HCT116 (cell line): ENCODE data around the gene PCARE. TPM values are rescaled to one million over a fixed set of nuclear protein-coding genes. Genes with fewer than 3 reads are reported as not detected.

ENCODE experiments used
- ATAC-seq: fragments of 200-7000 bp; cut with Tn5 transposase; 2 replicates; pipeline ENCODE4 v1.9.1; 2020; ENCODE audit warnings: mild to moderate bottlenecking, moderate library complexity
- BruUV-seq: library from RNA; stranded (reverse); fragments of 400-500 nt; replicated peaks from 2 replicates; lab custom pipeline; 2021; lab: Mats Ljungman, UMichigan
- CTCF ChIA-PET: fragments of 300-600 bp; sonication (Branson Sonifier 250); formaldehyde crosslinking; loops from one replicate; lab custom pipeline; 2021; ENCODE audit warnings: antibody characterized with exemption; lab: Charles Lee
- POLR2A ChIA-PET: fragments of 300-600, 350-600 bp; sonication (Branson Sonifier 250); formaldehyde crosslinking; loops from one replicate; lab custom pipeline; 2021; ENCODE audit warnings: antibody characterized with exemption; lab: Charles Lee
- RAD21 ChIA-PET, 2 experiments: fragments of 300-600 bp; sonication (Branson Sonifier 250); formaldehyde crosslinking; loops; one replicate each; lab custom pipeline; 2023; ENCODE audit warnings: low total read pairs in 2 of 2; ENCODE audit not compliant: uncharacterized antibody in 2 of 2, unreplicated experiment in 2 of 2, low non-redundant PET in 1 of 2; lab: Charles Lee
- DNase-seq: peaks from one replicate; pipeline ENCODE4 v3.0.0-alpha.2; 2010; ENCODE audit warnings: low read depth, low spot score
- H2AFZ ChIP-seq: fragments of 200-600 bp; shearing (Covaris generic), sonication (generic); 2 replicates; pipeline ENCODE4 v1.6.1; 2017; ENCODE audit warnings: low read depth, mixed run types, mixed read lengths, antibody characterized with exemption, low read length; ENCODE audit not compliant: poor library complexity, severe bottlenecking
- H3K27ac ChIP-seq: 2 replicates; pipeline ENCODE4 v1.5.1; 2012; ENCODE audit warnings: low read depth, low read length
- H3K27me3 ChIP-seq: fragments of 200-600 bp; sonication (generic); 2 replicates; pipeline ENCODE4 v1.6.1; 2016; ENCODE audit warnings: mixed run types, low read length, mixed read lengths; ENCODE audit not compliant: insufficient read depth
- H3K36me3 ChIP-seq, 2 experiments: fragments of 200-500 bp in 1 of 2; fragments of 200-600 bp in 1 of 2; sonication (Bioruptor generic) in 1 of 2; sonication (generic) in 1 of 2; 2 replicates each; pipeline versions ENCODE4 v1.5.1 to v1.6.1; 2014 to 2016; ENCODE audit warnings: low read length in 2 of 2, inconsistent platforms in 1 of 2, mixed read lengths in 1 of 2, mixed run types in 1 of 2; ENCODE audit not compliant: insufficient read depth in 2 of 2, control insufficient read depth in 1 of 2
- H3K4me1 ChIP-seq, 2 experiments: fragments of 200-600 bp in 1 of 2; sonication (generic) in 1 of 2; 2 replicates each; pipeline versions ENCODE4 v1.5.1 to v1.6.1; 2012 to 2017; ENCODE audit warnings: low read length in 2 of 2, inconsistent platforms in 1 of 2, mild to moderate bottlenecking in 1 of 2, mixed read lengths in 1 of 2, mixed run types in 1 of 2, moderate library complexity in 1 of 2; ENCODE audit not compliant: insufficient read depth in 2 of 2, control insufficient read depth in 1 of 2
- H3K4me2 ChIP-seq: fragments of 200-600 bp; sonication (generic); 2 replicates; pipeline ENCODE4 v1.6.1; 2017; ENCODE audit warnings: mixed run types, low read length, mixed read lengths
- H3K4me3 ChIP-seq, 2 experiments: fragments of 200-600 bp in 1 of 2; sonication (generic) in 1 of 2; replicated peaks in 1 of 2; 2 replicates each; pipeline ENCODE4 v1.5.1; 2011 to 2016; ENCODE audit warnings: low read length in 2 of 2, control low read depth in 1 of 2, low read depth in 1 of 2, mild to moderate bottlenecking in 1 of 2, mixed read lengths in 1 of 2, mixed run types in 1 of 2
- H3K79me2 ChIP-seq: fragments of 200-600 bp; sonication (generic); 2 replicates; pipeline ENCODE4 v1.6.1; 2017; ENCODE audit warnings: mild to moderate bottlenecking, mixed run types, low read length, moderate library complexity, mixed read lengths; ENCODE audit not compliant: insufficient read depth
- H3K9ac ChIP-seq: fragments of 200-600 bp; sonication (generic); 2 replicates; pipeline ENCODE4 v1.6.1; 2016; ENCODE audit warnings: low read length, mixed read lengths
- H3K9me2 ChIP-seq: fragments of 200-600 bp; sonication (generic), shearing (Covaris generic); 2 replicates; pipeline ENCODE4 v1.6.1; 2017; ENCODE audit warnings: mixed run types, mild to moderate bottlenecking, moderate library complexity; ENCODE audit not compliant: insufficient read depth
- H3K9me3 ChIP-seq, 2 experiments: fragments of 200-500 bp in 1 of 2; fragments of 200-600 bp in 1 of 2; sonication (Bioruptor generic) in 1 of 2; sonication (generic) in 1 of 2; 2 replicates each; pipeline ENCODE4 v1.6.1; 2014 to 2017; ENCODE audit warnings: low read length in 2 of 2, mixed read lengths in 2 of 2, inconsistent platforms in 1 of 2, low read depth in 1 of 2, mild to moderate bottlenecking in 1 of 2, mixed run types in 1 of 2, moderate library complexity in 1 of 2; ENCODE audit not compliant: control insufficient read depth in 1 of 2, insufficient read depth in 1 of 2
- H4K20me1 ChIP-seq: fragments of 200-600 bp; sonication (generic), shearing (Covaris generic); 2 replicates; pipeline ENCODE4 v1.6.1; 2017; ENCODE audit warnings: mixed run types, mild to moderate bottlenecking, moderate library complexity; ENCODE audit not compliant: insufficient read depth
- ATF3 ChIP-seq: IDR thresholded peaks from 2 replicates; pipeline ENCODE4 v1.6.1; 2012
- CBX3 ChIP-seq: IDR thresholded peaks from 2 replicates; pipeline ENCODE4 v1.6.1; 2012; ENCODE audit warnings: low read depth
- CTCF ChIP-seq, 3 experiments: fragments of 200-600 bp in 1 of 3; sonication (generic) in 1 of 3; IDR thresholded peaks in 2 of 3; conservative IDR thresholded peaks in 1 of 3; 2 replicates each; pipeline ENCODE4 v1.5.1; 2012 to 2017; ENCODE audit warnings: low read depth in 2 of 3, low read length in 2 of 3, antibody characterized with exemption in 1 of 3, borderline replicate concordance in 1 of 3, control low read depth in 1 of 3, mild to moderate bottlenecking in 1 of 3, mixed read lengths in 1 of 3, mixed run types in 1 of 3, moderate library complexity in 1 of 3; ENCODE audit not compliant: insufficient read depth in 1 of 3
- EGR1 ChIP-seq: IDR thresholded peaks from 2 replicates; pipeline ENCODE4 v1.6.1; 2012; ENCODE audit warnings: low read depth
- ELF1 ChIP-seq: IDR thresholded peaks from 2 replicates; pipeline ENCODE4 v1.6.1; 2012; ENCODE audit warnings: low read depth, borderline replicate concordance
- EZH2 ChIP-seq: fragments of 200-600 bp; sonication (generic); IDR thresholded peaks from 2 replicates; pipeline ENCODE4 v1.6.1; 2017; ENCODE audit warnings: antibody characterized with exemption, mixed run types
- EZH2phosphoT487 ChIP-seq: fragments of 200-600 bp; IDR thresholded peaks from 2 replicates; pipeline ENCODE4 v1.6.1; 2018; ENCODE audit warnings: antibody characterized with exemption, borderline replicate concordance
- FOSL1 ChIP-seq: IDR thresholded peaks from 2 replicates; pipeline ENCODE4 v1.6.1; 2012; ENCODE audit warnings: low read depth
- JUND ChIP-seq: IDR thresholded peaks from 2 replicates; pipeline ENCODE4 v1.6.1; 2012
- MAX ChIP-seq: IDR thresholded peaks from 2 replicates; pipeline ENCODE4 v1.6.1; 2012
- POLR2A ChIP-seq: IDR thresholded peaks from 2 replicates; pipeline ENCODE4 v1.7.0; 2011; ENCODE audit warnings: borderline replicate concordance; ENCODE audit not compliant: insufficient read depth, insufficient read length; ENCODE audit errors: extremely low read depth
- REST ChIP-seq: IDR thresholded peaks from 2 replicates; pipeline ENCODE4 v1.6.1; 2012; ENCODE audit warnings: low read depth
- SIN3A ChIP-seq: IDR thresholded peaks from 2 replicates; pipeline ENCODE4 v1.6.1; 2012; ENCODE audit warnings: low read depth
- SP1 ChIP-seq: IDR thresholded peaks from 2 replicates; pipeline ENCODE4 v1.6.1; 2012; ENCODE audit warnings: low read depth
- TCF7L2 ChIP-seq: IDR thresholded peaks from 2 replicates; pipeline ENCODE4 v1.7.0; 2011; ENCODE audit warnings: borderline replicate concordance, inconsistent platforms; ENCODE audit not compliant: insufficient read depth, insufficient read length; ENCODE audit errors: extremely low read depth
- YY1 ChIP-seq: IDR thresholded peaks from 2 replicates; pipeline ENCODE4 v1.6.1; 2011; ENCODE audit warnings: low read length, low read depth, moderate library complexity, mild to moderate bottlenecking; ENCODE audit not compliant: insufficient replicate concordance; ENCODE audit errors: extremely low read depth
- ZBTB33 ChIP-seq: IDR thresholded peaks from 2 replicates; pipeline ENCODE4 v1.6.1; 2011; ENCODE audit warnings: mild to moderate bottlenecking, low read length, moderate library complexity; ENCODE audit not compliant: insufficient replicate concordance; ENCODE audit errors: extremely low read depth
- ZFX ChIP-seq: fragments of 450-650 bp; IDR thresholded peaks from 2 replicates; pipeline ENCODE4 v1.6.1; 2017
- ZNF274 ChIP-seq: fragments of 200-500 bp; sonication (Bioruptor generic); IDR thresholded peaks from 2 replicates; pipeline ENCODE4 v1.6.1; 2014; ENCODE audit warnings: mild to moderate bottlenecking, low read depth, low read length, inconsistent platforms
- intact Hi-C: fragments of 100-400 bp; cut with micrococcal nuclease; formaldehyde crosslinking; loops from 2 replicates; pipeline ENCODE4 v1.10.0; 2022
- total RNA-seq: library from RNA; stranded (reverse); gene quantifications from one replicate; pipeline ENCODE4 v1.2.1, GENCODE V29; 2021; ENCODE audit not compliant: unreplicated experiment

The PCARE gene
- total RNA-seq, 1 experiment from 2014 or later, result not detected

DNA sequence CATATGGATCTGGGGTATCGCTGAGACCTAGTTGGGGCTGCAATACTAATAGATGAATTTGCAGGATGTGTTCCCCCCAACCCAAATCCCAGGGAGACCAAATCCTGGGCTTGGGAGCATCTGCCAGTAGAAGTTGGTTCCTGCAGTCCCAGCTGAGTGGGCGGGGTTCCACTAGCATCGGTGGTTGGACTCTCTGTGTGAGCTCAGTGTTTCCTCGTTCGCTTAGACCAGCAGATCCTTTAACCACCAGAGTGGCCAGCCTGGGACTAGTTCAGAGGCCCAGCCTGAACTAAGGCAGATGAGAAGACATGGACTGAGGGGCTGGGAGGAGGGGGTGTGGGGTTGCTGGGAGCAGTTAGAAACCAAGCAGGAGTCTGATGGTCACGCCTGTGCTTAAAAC lies 40.7 kb downstream of the PCARE start (continued):
- TF ChIP-seq TCF7L2 (no peak), EZH2 (no peak), JUND (no peak), YY1 (no peak)

- intact Hi-C loops, result no loop called here
- POLR2A ChIA-PET, result no interaction called here
Observed at GRCh38 chr2:29033172-29033571, 41.2 kb downstream of the PCARE start.

More at GRCh38 chr2:29033172-29033571, 41.2 kb downstream of the PCARE start:
- RAD21 ChIA-PET, result no interaction called here
- H3K79me2 ChIP-seq, result no peaks in the 10 kb centered on the region
- 0 out of 4 replicates have a peak overlapping the region, but pooled peaks of 1 of the 2 experiments have one; percentile 10 for H3K4me3 ChIP-seq
- H3K27me3 ChIP-seq, result no peaks in the 10 kb centered on the region
- CTCF ChIA-PET, result no interaction called here
- H4K20me1 ChIP-seq, result no peaks in the 10 kb centered on the region
- 0 out of 2 replicates have a peak, but pooled peaks cover 3% of the 10 kb centered on the region for H3K9me2 ChIP-seq
- no peaks in the 10 kb centered on the region for H3K9me3 ChIP-seq
- no peak overlapping the region for H3K27ac ChIP-seq
- no TSS peak for BruUV-seq
- TF ChIP-seq ZFX (no peak), ATF3 (no peak), YY1 (no peak), TCF7L2 (no peak), ZNF274 (no peak), ZBTB33 (no peak), FOSL1 (no peak), CBX3 (no peak), SP1 (no peak), POLR2A (no peak), MAX (no peak), REST (no peak), EZH2 (no peak), SIN3A (no peak), EZH2phosphoT487 (no peak), CTCF (IDR thresholded peaks at IDR 0.05 in 2 of 3, conservative IDR thresholded peaks at IDR 0.05 in 1 of 3; ENCODE audit: borderline replicate concordance in 1 of 3, insufficient read depth in 1 of 3, low read depth in 2 of 3, low read length in 2 of 3) (no peak), ELF1 (no peak), EGR1 (no peak)
- ATAC-seq (peak; percentile 80), DNase-seq (no peak)
- H3K36me3 ChIP-seq, result no peaks in the 10 kb centered on the region
- peaks cover 11 to 15% of the 10 kb centered on the region in 2 experiments; a peak in 3 of 4 replicates for H3K4me1 ChIP-seq
- peak overlapping the region; percentile 54 for H3K4me2 ChIP-seq
- peak overlapping the region; percentile 8 for H2AFZ ChIP-seq
- no peak overlapping the region for H3K9ac ChIP-seq
